GM19395 (cell line): ENCODE measurements around the gene UBE2A.

ENCODE experiments used
- ATAC-seq: cut with Tn5 transposase; IDR thresholded peaks from one replicate; pipeline ENCODE4 v1.9.1; 2021; ENCODE audit warnings: mild to moderate bottlenecking, moderate library complexity; ENCODE audit not compliant: unreplicated experiment

Gene UBE2A

GRCh38 chrX:119606280-119607017, 32.1 kb downstream of the UBE2A start, which contains the start of gene NKRF:
Gene NKRF (minus strand): TSS chrX:119606424.
- ATAC-seq, result peak; percentile 75

DNA sequence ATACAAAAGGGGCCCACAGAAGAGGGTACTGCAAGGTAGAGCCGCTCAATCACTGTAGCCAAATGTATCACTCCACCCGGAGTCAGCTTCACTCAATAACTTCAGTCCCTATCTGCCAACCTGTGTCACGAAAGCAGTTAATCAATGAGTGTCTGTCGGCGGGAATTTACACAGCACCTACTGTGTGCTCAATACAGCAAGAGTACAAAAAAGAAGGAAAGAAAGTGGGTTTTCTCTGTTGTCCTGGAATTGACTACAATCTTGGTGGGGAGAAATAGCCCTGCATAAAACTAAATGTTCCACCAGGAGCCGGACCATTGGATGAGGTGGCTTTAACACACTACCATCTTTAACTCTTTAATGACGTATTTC, 32.6 kb downstream of the UBE2A start:
- ATAC-seq, result no peak

DNA sequence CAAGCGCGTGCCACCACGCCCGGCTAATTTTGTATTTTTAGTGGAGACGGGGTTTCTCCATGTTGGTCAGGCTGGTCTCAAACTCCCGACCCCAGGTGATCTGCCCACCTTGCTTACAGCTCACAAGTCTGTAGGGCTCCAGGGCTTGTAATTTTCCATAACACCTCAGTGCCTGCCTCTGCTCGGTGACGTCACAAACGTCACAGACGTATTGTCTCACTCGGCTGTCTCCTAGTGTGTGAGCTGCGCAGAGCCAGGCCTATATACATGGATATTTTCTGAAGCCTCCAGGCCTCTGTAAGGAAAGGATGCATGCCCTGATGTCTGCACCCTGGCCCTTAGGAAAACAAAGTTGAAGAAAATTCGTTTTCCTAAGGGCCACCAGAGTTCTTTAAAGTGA, 40.4 kb downstream of the UBE2A start:
- ATAC-seq, result no peak

DNA sequence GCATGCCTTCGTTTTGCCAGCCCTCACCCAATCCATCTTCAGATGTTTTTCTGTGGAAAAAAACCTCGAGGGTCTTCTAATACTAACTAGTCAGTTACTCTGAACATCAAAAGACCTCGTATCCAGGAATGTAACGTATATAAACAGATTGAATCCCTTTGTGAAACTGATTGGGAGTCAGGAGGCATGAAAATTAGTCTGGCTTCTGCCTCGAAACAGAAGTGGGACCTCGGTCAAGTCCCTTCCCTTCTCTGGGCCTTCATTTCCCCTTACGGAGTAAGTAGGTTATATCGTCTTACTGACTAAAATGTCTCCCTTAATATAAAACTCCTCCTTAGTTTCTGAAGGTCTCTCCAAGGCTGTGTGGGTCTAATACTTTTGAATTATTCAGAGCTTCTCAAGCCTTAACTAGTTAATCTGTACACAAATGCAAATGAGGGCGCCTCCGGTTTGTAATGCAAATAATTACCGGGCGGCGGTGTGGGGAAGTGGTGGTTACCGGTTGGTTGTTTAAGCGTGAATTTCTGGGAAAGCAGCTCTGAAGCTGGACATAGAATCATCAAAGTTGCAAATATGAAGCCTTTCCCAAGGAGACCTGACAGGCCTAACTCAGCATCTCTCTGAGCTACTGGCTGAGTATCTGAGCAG, 43.3 kb downstream of the UBE2A start:
- ATAC-seq, result peak; percentile 74

DNA sequence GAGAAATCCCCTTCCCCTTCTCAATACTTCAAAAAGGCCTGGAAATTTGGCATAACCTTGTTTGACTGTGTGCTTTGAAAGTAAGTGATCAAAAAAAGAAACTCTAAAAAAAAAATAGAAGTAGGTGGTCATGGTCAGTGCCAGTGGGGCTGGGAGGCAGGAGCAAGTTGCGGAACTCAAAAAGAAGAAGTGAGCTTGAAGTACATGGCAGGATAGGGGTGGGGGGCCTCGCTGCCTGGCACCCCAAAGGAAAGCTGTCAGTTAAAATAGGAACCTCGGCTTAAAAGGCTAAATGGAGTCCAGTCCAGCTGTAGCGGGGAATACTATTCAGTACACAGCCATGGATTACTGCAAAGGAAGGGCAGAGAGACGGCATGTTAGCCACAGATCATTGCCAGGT, 44.1 kb downstream of the UBE2A start:
- peak; percentile 34 for ATAC-seq

- no peak for ATAC-seq
These were observed 48.2 kb downstream of the UBE2A start for GRCh38 chrX:119622356-119623232.

- no peak for ATAC-seq
These were observed 50.1 kb downstream of the UBE2A start for GRCh38 chrX:119624417-119624816.

DNA sequence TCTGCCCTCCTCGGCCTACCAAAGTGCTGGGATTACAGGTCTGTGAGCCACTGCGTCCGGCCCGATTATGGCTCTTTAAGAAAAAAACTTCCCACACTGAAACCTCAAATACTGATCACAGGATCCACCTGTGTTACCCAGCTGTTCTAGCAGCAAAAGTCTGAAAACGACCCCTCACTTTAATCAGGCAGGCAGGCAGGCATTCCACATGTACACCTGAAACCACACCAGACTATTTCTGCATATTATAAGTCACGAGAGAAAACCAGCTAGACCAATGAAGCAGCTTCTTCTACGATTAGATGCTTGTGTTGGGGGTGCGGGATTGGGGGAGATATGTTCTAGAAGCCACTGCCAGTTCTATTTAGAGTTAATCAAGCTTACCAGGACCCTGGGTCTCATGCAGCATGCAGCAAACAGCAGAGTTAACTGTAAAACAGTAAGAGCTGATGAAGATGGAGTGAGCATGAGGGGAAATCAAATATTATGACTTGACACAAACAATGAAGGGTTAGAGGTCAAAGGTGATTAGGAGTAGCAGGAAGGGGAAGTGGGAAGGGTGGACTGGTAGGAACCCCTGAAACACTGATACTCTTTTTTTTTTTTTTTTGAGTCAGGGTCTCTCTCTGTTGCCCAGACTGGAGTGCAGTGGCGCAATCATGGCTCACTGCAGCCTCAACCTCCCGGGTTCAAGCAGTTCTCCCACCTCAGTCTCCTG, 50.7 kb downstream of the UBE2A start:
- no peak for ATAC-seq

DNA sequence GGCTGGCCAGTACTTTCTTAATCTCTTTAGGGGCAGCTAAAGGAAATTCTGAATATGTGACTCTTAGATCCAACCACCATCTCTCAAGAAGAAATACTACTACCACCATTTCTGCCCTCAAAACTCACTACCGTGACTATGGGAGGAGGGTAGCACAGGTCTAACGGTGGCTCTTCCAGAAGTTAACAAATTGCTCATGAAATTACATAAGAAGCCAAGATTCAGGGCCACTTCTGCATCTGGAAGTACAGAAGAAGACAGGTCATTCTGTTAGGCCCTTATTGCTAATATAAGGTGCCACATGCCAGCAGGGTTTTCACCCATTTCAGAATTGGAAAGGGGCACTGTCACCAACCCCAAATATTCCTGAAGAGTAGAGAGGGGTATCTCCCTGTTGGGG, 51.5 kb downstream of the UBE2A start:
- no peak for ATAC-seq
